ENCODE data around the gene CHST13. TPM values are rescaled to one million over a fixed set of nuclear protein-coding genes. Genes with fewer than 3 reads are reported as not detected.

The CHST13 gene
- polyA plus RNA-seq, 3 donors from 2014 or later = 0.67 TPM; not detected in 2

DNA sequence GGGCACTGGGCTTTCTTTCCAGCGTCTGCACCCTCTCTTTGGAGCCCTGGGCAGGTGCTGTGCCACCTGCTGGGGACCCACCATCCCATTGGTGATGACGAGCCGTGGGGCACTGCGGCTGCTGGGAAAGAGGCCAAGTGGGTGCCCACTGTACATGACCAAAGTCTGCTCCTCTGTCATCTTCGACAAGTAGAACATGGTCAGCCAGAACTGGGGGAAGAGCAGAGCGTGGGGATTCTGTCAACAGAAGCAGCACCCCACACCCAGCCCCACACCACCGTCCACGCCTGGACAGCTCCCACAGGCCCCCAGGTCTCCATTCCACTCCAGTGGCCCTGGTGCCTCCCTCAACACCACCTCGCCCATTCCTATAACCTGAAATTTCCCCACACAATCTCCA lies 16.1 kb upstream of the CHST13 start:
- Mint-ChIP-seq H3K36me3 (no peaks in the 10 kb centered on the region), H3K4me3 (no peak overlapping the region), H3K27me3 (ENCODE audit: low read depth in 3 of 3) (peaks cover 2 to 4% (median 3%) of the 10 kb centered on the region in 3 donors), H3K9me3 (no peaks in the 10 kb centered on the region), H3K27ac (no peak overlapping the region), H3K4me1 (no peaks in the 10 kb centered on the region)
- DNase-seq = no peak

- Mint-ChIP-seq H3K27ac (no peak overlapping the region), H3K27me3 (ENCODE audit: low read depth in 3 of 3) (peaks cover 2 to 4% (median 3%) of the 10 kb centered on the region in 3 donors), H3K4me1 (no peaks in the 10 kb centered on the region), H3K4me3 (no peak overlapping the region), H3K9me3 (no peaks in the 10 kb centered on the region), H3K36me3 (no peaks in the 10 kb centered on the region)
- DNase-seq = no peak
These were observed 15.4 kb upstream of the CHST13 start for GRCh38 chr3:126508564-126508964.

- no peak for DNase-seq
- Mint-ChIP-seq H3K4me3 (no peak overlapping the region), H3K4me1 (no peaks in the 10 kb centered on the region), H3K27ac (no peak overlapping the region), H3K9me3 (no peaks in the 10 kb centered on the region), H3K27me3 (ENCODE audit: low read depth in 3 of 3) (peaks cover under 1 to 4% (median 2%) of the 10 kb centered on the region in 3 donors), H3K36me3 (no peaks in the 10 kb centered on the region)
These were observed 14.2 kb upstream of the CHST13 start for GRCh38 chr3:126509597-126510307.

- no peak for DNase-seq
- Mint-ChIP-seq H3K4me1 (no peaks in the 10 kb centered on the region), H3K27me3 (ENCODE audit: low read depth in 3 of 3) (peaks cover 0 to 2% (median 2%) of the 10 kb centered on the region in 3 donors), H3K4me3 (no peak overlapping the region), H3K9me3 (no peaks in the 10 kb centered on the region), H3K36me3 (no peaks in the 10 kb centered on the region), H3K27ac (no peak overlapping the region)
These were observed 13.5 kb upstream of the CHST13 start for GRCh38 chr3:126510308-126510910.

GRCh38 chr3:126511291-126511690 lies 12.7 kb upstream of the CHST13 start:
- H3K4me3 Mint-ChIP-seq = no peak overlapping the region
- no peak overlapping the region for H3K27ac Mint-ChIP-seq
- peaks cover 0 to 2% (median 2%) of the 10 kb centered on the region in 3 donors for H3K27me3 Mint-ChIP-seq (ENCODE audit: low read depth in 3 of 3)
- no peaks in the 10 kb centered on the region for H3K36me3 Mint-ChIP-seq
- H3K9me3 Mint-ChIP-seq = no peaks in the 10 kb centered on the region
- H3K4me1 Mint-ChIP-seq = no peaks in the 10 kb centered on the region
- DNase-seq = no peak

- no peak for DNase-seq
- Mint-ChIP-seq H3K4me1 (no peaks in the 10 kb centered on the region), H3K36me3 (no peaks in the 10 kb centered on the region), H3K4me3 (no peak overlapping the region), H3K27me3 (ENCODE audit: low read depth in 3 of 3) (peaks cover 0 to 5% (median 0%) of the 10 kb centered on the region in 3 donors), H3K27ac (no peak overlapping the region), H3K9me3 (no peaks in the 10 kb centered on the region)
These were observed 11.9 kb upstream of the CHST13 start for GRCh38 chr3:126512026-126512425.

GRCh38 chr3:126512916-126513650 lies 10.9 kb upstream of the CHST13 start:
- H3K4me3 Mint-ChIP-seq = no peak overlapping the region
- no peak for DNase-seq
- H3K27ac Mint-ChIP-seq = no peak overlapping the region
- H3K9me3 Mint-ChIP-seq = no peaks in the 10 kb centered on the region
- no peaks in the 10 kb centered on the region for H3K36me3 Mint-ChIP-seq
- no peaks in the 10 kb centered on the region for H3K4me1 Mint-ChIP-seq
- peaks cover 0 to 7% (median 0%) of the 10 kb centered on the region in 3 donors for H3K27me3 Mint-ChIP-seq (ENCODE audit: low read depth in 3 of 3)

- DNase-seq = no peak
- Mint-ChIP-seq H3K9me3 (no peaks in the 10 kb centered on the region), H3K27ac (no peak overlapping the region), H3K27me3 (ENCODE audit: low read depth in 3 of 3) (peaks cover 0 to 7% (median 0%) of the 10 kb centered on the region in 3 donors), H3K4me3 (no peak overlapping the region), H3K4me1 (no peaks in the 10 kb centered on the region), H3K36me3 (no peaks in the 10 kb centered on the region)
These were observed 9.8 kb upstream of the CHST13 start for GRCh38 chr3:126514161-126514560.

GRCh38 chr3:126515066-126515706 lies 8.8 kb upstream of the CHST13 start:
- no peak overlapping the region for H3K4me3 Mint-ChIP-seq
- no peaks in the 10 kb centered on the region for H3K36me3 Mint-ChIP-seq
- no peaks in the 10 kb centered on the region for H3K4me1 Mint-ChIP-seq
- no peak for DNase-seq
- no peaks in the 10 kb centered on the region for H3K9me3 Mint-ChIP-seq
- H3K27me3 Mint-ChIP-seq (ENCODE audit: low read depth in 3 of 3) = peaks cover 0 to 7% (median 0%) of the 10 kb centered on the region in 3 donors
- no peak overlapping the region for H3K27ac Mint-ChIP-seq

DNA sequence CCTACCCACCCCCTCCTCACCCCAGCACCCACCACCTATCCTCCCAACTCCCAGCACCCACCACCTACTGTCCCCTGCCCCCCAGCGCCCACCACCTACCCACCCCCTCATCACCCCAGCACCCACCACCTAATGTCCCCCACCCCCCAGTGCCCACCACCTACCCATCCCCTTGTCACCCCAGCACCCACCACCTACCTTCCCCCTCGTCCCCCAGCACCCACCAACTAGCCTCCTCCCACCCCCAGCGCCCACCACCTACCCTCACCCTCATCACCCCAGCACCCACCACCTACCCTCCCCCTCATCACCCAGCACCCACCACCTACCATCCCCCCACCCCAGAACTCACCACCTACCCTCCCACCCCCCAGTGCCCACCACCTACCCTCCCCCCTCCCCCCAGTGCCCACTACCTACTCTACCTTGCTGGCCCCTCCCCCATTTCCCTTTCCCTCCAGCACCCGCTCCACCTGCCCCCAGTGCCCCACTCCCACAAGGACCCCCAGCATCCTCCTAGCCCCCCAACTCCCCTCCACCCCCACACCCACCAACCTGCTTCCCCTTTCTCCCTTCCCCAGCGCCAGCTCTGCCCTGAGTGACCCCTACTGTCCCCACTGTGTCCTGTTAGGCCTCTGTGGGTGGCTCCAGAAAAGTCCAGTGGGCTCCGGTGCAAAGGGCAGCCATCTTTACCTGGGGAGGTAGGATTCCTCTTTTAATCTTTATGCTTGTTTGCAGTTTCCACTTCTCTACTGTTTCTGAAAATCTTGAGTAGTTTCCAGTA lies 7.6 kb upstream of the CHST13 start:
- Mint-ChIP-seq H3K4me3 (no peak overlapping the region), H3K27ac (no peak overlapping the region), H3K36me3 (no peaks in the 10 kb centered on the region), H3K4me1 (no peaks in the 10 kb centered on the region), H3K27me3 (ENCODE audit: low read depth in 3 of 3) (peaks cover 0 to 5% (median 1%) of the 10 kb centered on the region in 3 donors), H3K9me3 (no peaks in the 10 kb centered on the region)
- no peak for DNase-seq

GRCh38 chr3:126516936-126517290 lies 7.0 kb upstream of the CHST13 start:
- DNase-seq = no peak
- no peak overlapping the region for H3K4me3 Mint-ChIP-seq
- H3K27me3 Mint-ChIP-seq (ENCODE audit: low read depth in 3 of 3) = peaks cover 0 to 5% (median 1%) of the 10 kb centered on the region in 3 donors
- H3K9me3 Mint-ChIP-seq = no peaks in the 10 kb centered on the region
- H3K36me3 Mint-ChIP-seq = no peaks in the 10 kb centered on the region
- no peak overlapping the region for H3K27ac Mint-ChIP-seq
- no peaks in the 10 kb centered on the region for H3K4me1 Mint-ChIP-seq

DNA sequence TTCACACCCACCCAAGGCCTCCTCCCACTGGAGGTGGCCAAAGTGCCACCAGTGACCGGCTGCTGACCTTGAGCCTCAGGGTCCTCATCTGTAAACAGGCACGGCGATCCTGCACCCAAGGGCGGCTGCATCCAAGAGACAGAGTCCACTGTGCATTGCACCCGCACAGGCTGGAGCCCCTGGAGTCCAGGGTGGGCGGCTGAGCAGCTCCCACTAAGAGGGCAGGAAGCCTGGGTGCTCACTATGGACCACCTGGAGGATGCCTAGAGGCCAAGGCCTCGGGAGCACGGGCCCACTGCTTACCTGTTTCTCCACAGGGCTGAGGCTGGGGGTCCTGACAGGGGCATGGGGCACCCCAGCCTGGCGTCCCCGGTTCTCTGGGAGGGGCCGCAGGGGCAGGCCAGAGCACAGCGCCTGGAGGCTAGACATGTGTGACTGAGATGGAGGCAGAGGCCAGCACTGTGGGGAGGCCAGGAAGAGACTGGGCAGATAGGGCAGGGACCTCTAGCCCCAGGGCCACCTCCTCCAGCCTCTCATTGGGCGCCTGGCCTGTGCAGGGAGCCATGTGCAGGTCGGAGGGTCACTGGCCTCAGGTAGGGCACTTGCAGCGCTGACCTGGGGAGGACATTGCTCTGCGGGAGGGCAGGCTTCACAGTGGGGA lies 6.5 kb upstream of the CHST13 start, which contains the start of gene UROC1:
Gene UROC1 (minus strand): TSS at position 483 of the 661 bp plus-strand sequence. CDS start 54 bp downstream, at position 429.
- H3K4me3 Mint-ChIP-seq = no peak within 1 kb of the TSS
- H3K4me1 Mint-ChIP-seq = peaks cover 0 to 2% of the 10 kb centered on the region in 2 donors
- H3K27ac Mint-ChIP-seq = no peak within 1 kb of the TSS
- H3K9me3 Mint-ChIP-seq = no peaks in the 10 kb centered on the region
- DNase-seq = no peak
- H3K36me3 Mint-ChIP-seq = no peaks in the 10 kb centered on the region
- peaks cover 0 to 8% (median 3%) of the 10 kb centered on the region in 3 donors for H3K27me3 Mint-ChIP-seq (ENCODE audit: low read depth in 3 of 3)

Measured in immature natural killer cell (primary cell).